HFFc6 (cell line): ENCODE measurements around the gene HOTAIR. TPM values are rescaled to one million over a fixed set of nuclear protein-coding genes. Genes with fewer than 3 reads are reported as not detected.

Experiments
- DNase-seq: peaks from one replicate; pipeline ENCODE4 v3.0.0-alpha.2; 2018
- H3K27ac Mint-ChIP-seq: 2 replicates; pipeline ENCODE4 v1.8.0; 2020; ENCODE audit warnings: mild to moderate bottlenecking, mixed read lengths
- H3K27me3 Mint-ChIP-seq: 2 replicates; pipeline ENCODE4 v1.8.0; 2021; ENCODE audit warnings: mild to moderate bottlenecking, moderate library complexity, mixed read lengths; ENCODE audit not compliant: insufficient read depth
- H3K36me3 Mint-ChIP-seq: 2 replicates; pipeline ENCODE4 v1.8.0; 2021; ENCODE audit warnings: low read depth, mixed read lengths
- H3K4me1 Mint-ChIP-seq: 2 replicates; pipeline ENCODE4 v1.8.0; 2020; ENCODE audit warnings: low read depth, mixed read lengths
- H3K4me3 Mint-ChIP-seq: 2 replicates; pipeline ENCODE4 v1.8.0; 2020; ENCODE audit warnings: mild to moderate bottlenecking, moderate library complexity, mixed read lengths
- H3K9me3 Mint-ChIP-seq: 2 replicates; pipeline ENCODE4 v1.8.0; 2020; ENCODE audit warnings: mild to moderate bottlenecking, mixed read lengths
- CTCF ChIP-seq: fragments of 200-600 bp; sonication (generic); IDR thresholded peaks from 2 replicates; pipeline ENCODE4 v1.5.0; 2021; ENCODE audit warnings: antibody characterized with exemption, mild to moderate bottlenecking
- total RNA-seq, 6 experiments: library from RNA; stranded (reverse); fragmentation: NEBNext Ultra II Directional; extraction: Animal tissue kit (Norgen Biotek cat#: 25700); gene quantifications; 2 replicates in 1 of 6; 3 replicates in 5 of 6; pipeline ENCODE4 v1.2.3, GENCODE V29; 2021

Gene HOTAIR
- total RNA-seq, 6 experiments from 2014 or later = 0.26 to 3.7 (median 2.8) TPM; not detected in 1

- DNase-seq = no peak
- Mint-ChIP-seq H3K9me3 (no peaks in the 10 kb centered on the region), H3K4me1 (peaks cover 24% of the 10 kb centered on the region), H3K27me3 (peaks cover 67% of the 10 kb centered on the region), H3K36me3 (no peaks in the 10 kb centered on the region), H3K4me3 (peak overlapping the region; percentile 81), H3K27ac (peak overlapping the region; percentile 81; the same call in 1 of the 2 replicates)
- no peak for TF ChIP-seq CTCF
Measured at GRCh38 chr12:53963434-53964314, 11.1 kb downstream of the HOTAIR start.

GRCh38 chr12:53963005-53963404 lies 11.7 kb downstream of the HOTAIR start:
- Mint-ChIP-seq H3K9me3 (no peaks in the 10 kb centered on the region), H3K4me3 (peak overlapping the region; percentile 81; the same call in 1 of the 2 replicates), H3K4me1 (peaks cover 24% of the 10 kb centered on the region), H3K36me3 (no peaks in the 10 kb centered on the region), H3K27me3 (peaks cover 68% of the 10 kb centered on the region), H3K27ac (peak overlapping the region; percentile 81; the same call in 1 of the 2 replicates)
- no peak for DNase-seq
- no peak for TF ChIP-seq CTCF

GRCh38 chr12:53961025-53961761 lies 13.6 kb downstream of the HOTAIR start:
- Mint-ChIP-seq H3K36me3 (0 out of 2 replicates have a peak, but pooled peaks cover under 1% of the 10 kb centered on the region), H3K4me1 (peaks cover 20% of the 10 kb centered on the region), H3K27ac (no peak overlapping the region), H3K9me3 (no peaks in the 10 kb centered on the region), H3K27me3 (peaks cover 64% of the 10 kb centered on the region), H3K4me3 (no peak overlapping the region)
- no peak for DNase-seq
- TF ChIP-seq CTCF = no peak

GRCh38 chr12:53960187-53961024 lies 14.3 kb downstream of the HOTAIR start:
- H3K27ac Mint-ChIP-seq = no peak overlapping the region
- peaks cover 60% of the 10 kb centered on the region for H3K27me3 Mint-ChIP-seq

More at GRCh38 chr12:53960187-53961024, 14.3 kb downstream of the HOTAIR start:
- H3K36me3 Mint-ChIP-seq = 0 out of 2 replicates have a peak, but pooled peaks cover 5% of the 10 kb centered on the region
- no peak for DNase-seq
- H3K4me3 Mint-ChIP-seq = no peak overlapping the region
- TF ChIP-seq CTCF = no peak
- H3K4me1 Mint-ChIP-seq = peaks cover 14% of the 10 kb centered on the region
- H3K9me3 Mint-ChIP-seq = no peaks in the 10 kb centered on the region
